PC-9 (cell line): ENCODE measurements around the gene LRRC4C.

Experiments used
- EZH2 ChIP-seq: fragments of 200-600 bp; sonication (generic); IDR thresholded peaks from 2 replicates; pipeline ENCODE4 v1.8.0; 2017; ENCODE audit warnings: antibody characterized with exemption, low read depth
- TF ChIP-seq, protein P1 (sequence below): fragments of 200-600 bp; sonication (generic); conservative IDR thresholded peaks from 2 replicates; pipeline ENCODE4 v1.6.1; 2017; ENCODE audit warnings: mixed run types, antibody characterized with exemption, mild to moderate bottlenecking, moderate library complexity

- no peak for TF ChIP-seq EZH2
- TF ChIP-seq, protein P1, sequence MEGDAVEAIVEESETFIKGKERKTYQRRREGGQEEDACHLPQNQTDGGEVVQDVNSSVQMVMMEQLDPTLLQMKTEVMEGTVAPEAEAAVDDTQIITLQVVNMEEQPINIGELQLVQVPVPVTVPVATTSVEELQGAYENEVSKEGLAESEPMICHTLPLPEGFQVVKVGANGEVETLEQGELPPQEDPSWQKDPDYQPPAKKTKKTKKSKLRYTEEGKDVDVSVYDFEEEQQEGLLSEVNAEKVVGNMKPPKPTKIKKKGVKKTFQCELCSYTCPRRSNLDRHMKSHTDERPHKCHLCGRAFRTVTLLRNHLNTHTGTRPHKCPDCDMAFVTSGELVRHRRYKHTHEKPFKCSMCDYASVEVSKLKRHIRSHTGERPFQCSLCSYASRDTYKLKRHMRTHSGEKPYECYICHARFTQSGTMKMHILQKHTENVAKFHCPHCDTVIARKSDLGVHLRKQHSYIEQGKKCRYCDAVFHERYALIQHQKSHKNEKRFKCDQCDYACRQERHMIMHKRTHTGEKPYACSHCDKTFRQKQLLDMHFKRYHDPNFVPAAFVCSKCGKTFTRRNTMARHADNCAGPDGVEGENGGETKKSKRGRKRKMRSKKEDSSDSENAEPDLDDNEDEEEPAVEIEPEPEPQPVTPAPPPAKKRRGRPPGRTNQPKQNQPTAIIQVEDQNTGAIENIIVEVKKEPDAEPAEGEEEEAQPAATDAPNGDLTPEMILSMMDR: no peak
Measured at GRCh38 chr11:41419901-41420300, 39.6 kb downstream of the LRRC4C start.
